ENCODE results near the gene MYRIP.

MYRIP gene

GRCh38 chr3:39892068-39892467 lies 82.7 kb downstream of the MYRIP start:
- no peak for TF ChIP-seq Cebpa-rat (IDR thresholded peaks at IDR 0.05)
- no peak overlapping the region for H3K4me3 ChIP-seq
- H3K27ac ChIP-seq: no peak overlapping the region
- H3K36me3 ChIP-seq: no peaks in the 10 kb centered on the region
- H3K27me3 ChIP-seq: no peaks in the 10 kb centered on the region
- no peak overlapping the region for H3K4me2 ChIP-seq
- no peaks in the 10 kb centered on the region for H3K4me1 ChIP-seq
- H3K9ac ChIP-seq: no peak overlapping the region
- H3K9me3 ChIP-seq: no peaks in the 10 kb centered on the region
- H4K20me1 ChIP-seq: no peaks in the 10 kb centered on the region

DNA sequence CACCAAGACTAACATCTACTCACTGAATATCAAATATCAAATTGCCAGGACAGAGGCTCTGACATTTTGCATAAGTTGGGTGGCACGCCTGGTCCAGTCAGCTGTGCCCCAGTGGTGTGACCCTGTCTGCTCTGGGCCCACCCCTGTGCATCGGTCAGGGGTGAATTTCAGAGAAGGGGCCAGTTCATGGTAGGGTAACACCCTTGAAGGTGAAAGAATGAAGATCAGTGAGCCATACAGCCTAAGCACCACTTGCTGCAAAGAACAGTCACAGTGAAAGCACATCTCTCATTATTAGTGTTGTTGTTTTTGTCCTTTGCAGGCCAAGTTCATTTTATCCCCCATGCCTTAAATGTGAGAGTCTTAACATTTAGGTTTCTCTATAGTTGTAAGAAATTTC lies 86.8 kb downstream of the MYRIP start:
- no peak for TF ChIP-seq Cebpa-rat (IDR thresholded peaks at IDR 0.05)
- H3K4me3 ChIP-seq: no peak overlapping the region
- no peaks in the 10 kb centered on the region for H3K9me3 ChIP-seq
- H3K36me3 ChIP-seq: no peaks in the 10 kb centered on the region
- no peaks in the 10 kb centered on the region for H4K20me1 ChIP-seq
- H3K4me1 ChIP-seq: no peaks in the 10 kb centered on the region
- no peak overlapping the region for H3K4me2 ChIP-seq
- H3K9ac ChIP-seq: no peak overlapping the region
- no peak overlapping the region for H3K27ac ChIP-seq
- no peaks in the 10 kb centered on the region for H3K27me3 ChIP-seq

DNA sequence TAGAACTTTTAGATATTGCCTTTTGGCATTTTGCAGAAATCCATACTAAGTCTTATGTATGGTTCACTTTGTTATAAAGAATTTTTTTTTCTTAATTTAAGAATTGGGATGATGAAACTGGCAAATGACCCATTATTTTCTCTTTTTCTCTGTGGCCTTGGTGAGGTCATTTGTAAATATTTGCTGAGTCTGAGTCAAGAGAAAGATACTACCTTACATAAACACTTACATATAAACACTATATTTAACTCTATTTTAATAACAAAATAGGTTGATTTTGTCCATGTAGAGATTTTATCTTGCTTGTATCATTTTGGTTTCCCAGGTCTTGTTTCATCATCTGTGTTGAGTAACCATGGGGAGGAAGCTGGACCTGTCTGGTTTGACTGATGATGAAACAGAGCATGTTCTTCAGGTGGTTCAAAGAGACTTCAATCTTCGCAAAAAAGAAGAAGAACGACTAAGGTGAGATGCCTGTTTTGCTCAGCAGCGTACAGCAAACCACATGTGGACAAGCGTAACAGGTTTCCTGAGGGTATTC lies 91.1 kb downstream of the MYRIP start:
- Histone ChIP-seq H3K27ac (no peak overlapping the region), H3K4me2 (no peak overlapping the region), H3K9ac (no peak overlapping the region), H3K27me3 (no peaks in the 10 kb centered on the region), H3K36me3 (no peaks in the 10 kb centered on the region), H3K4me1 (no peaks in the 10 kb centered on the region), H3K9me3 (no peaks in the 10 kb centered on the region), H4K20me1 (no peaks in the 10 kb centered on the region), H3K4me3 (no peak overlapping the region)
- TF ChIP-seq Cebpa-rat (IDR thresholded peaks at IDR 0.05): no peak

DNA sequence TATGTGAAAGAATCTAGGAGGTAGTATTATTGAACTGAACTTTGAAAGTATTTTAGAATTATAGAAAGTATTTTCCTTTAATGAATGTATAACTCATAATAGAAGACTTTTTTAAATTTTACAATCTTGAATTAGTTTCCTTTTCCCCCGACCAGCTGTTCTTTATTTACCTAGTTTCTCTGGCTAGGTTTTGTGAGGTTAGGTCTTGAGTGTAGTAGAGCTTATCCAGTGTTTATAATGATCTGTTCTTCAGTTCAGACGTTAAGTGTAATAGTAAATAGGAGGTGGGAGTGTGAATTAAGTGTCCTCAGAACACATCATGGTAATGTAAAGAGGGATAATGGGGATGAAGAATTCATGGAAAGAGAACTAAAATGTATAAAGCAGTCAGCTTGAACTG lies 93.8 kb downstream of the MYRIP start:
- Histone ChIP-seq H3K27me3 (no peaks in the 10 kb centered on the region), H4K20me1 (no peaks in the 10 kb centered on the region), H3K9ac (no peak overlapping the region), H3K9me3 (no peaks in the 10 kb centered on the region), H3K27ac (no peak overlapping the region), H3K4me3 (no peak overlapping the region), H3K36me3 (no peaks in the 10 kb centered on the region), H3K4me2 (no peak overlapping the region), H3K4me1 (no peaks in the 10 kb centered on the region)
- TF ChIP-seq Cebpa-rat (IDR thresholded peaks at IDR 0.05): no peak

DNA sequence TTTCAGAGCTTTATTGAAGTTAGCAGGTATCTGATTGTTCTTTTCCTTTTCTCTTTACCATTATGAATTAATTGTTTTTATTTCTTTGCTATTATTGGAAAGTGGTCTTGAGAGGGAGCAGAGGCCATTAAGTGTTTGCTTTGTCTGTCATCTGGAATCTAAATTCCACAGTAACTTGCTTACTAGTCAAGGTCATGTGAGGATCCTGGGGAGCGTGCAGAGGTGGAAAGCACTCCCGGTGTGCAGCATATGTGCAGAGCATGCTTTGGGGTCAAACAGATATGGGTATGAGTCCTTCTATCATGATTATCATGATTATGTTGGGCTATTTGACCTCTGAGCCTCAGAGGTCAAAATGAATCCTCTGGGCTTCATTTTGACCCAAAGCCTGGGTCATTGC lies 96.4 kb downstream of the MYRIP start:
- Histone ChIP-seq H3K9ac (no peak overlapping the region), H3K27me3 (no peaks in the 10 kb centered on the region), H4K20me1 (no peaks in the 10 kb centered on the region), H3K4me2 (no peak overlapping the region), H3K36me3 (no peaks in the 10 kb centered on the region), H3K9me3 (no peaks in the 10 kb centered on the region), H3K4me3 (no peak overlapping the region), H3K27ac (no peak overlapping the region), H3K4me1 (no peaks in the 10 kb centered on the region)
- no peak for TF ChIP-seq Cebpa-rat (IDR thresholded peaks at IDR 0.05)

DNA sequence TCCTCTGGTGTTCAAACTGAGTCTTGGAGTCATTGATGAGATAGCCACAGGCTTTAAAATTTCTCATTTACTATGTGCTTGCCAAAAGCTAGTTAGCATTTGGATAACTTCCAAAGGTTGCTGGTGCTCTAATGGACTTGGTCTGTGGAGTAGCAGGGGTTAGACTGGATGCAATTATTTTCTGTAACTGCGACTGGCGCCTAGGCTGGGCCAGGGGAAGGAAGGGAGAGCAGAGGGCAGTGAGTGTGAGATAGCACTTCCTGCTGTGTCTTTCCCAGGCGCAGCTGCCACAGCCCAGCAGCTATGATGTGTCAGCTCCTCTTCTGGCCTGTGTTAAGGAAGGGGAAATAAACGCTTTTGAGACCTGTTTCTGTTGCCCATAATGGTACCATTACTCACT lies 98.6 kb downstream of the MYRIP start:
- H3K4me2 ChIP-seq: no peak overlapping the region
- no peaks in the 10 kb centered on the region for H4K20me1 ChIP-seq
- TF ChIP-seq Cebpa-rat (IDR thresholded peaks at IDR 0.05): no peak
- H3K9ac ChIP-seq: no peak overlapping the region
- no peak overlapping the region for H3K4me3 ChIP-seq
- H3K9me3 ChIP-seq: no peaks in the 10 kb centered on the region
- H3K27me3 ChIP-seq: no peaks in the 10 kb centered on the region
- no peaks in the 10 kb centered on the region for H3K4me1 ChIP-seq
- H3K36me3 ChIP-seq: no peaks in the 10 kb centered on the region
- no peak overlapping the region for H3K27ac ChIP-seq

DNA sequence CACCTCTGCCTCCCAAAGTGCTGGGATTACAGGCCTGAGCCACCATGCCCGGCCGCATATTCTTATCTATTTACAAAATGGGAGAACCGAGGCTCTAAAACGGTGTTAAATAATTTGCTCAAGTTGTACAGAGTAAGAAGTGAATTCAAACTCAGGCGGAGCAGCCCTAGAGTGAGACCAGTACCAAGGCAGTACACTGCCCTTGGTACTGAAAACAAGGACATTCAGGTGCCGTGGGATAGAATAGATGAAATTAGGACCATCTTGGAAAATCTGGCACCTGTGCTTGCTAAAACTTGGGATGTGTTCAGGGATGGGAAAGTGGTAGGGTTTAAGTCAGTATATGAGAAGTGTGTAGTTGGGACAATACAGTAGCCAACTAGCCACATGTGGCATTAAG lies 100.7 kb downstream of the MYRIP start:
- H3K4me1 ChIP-seq: no peaks in the 10 kb centered on the region
- TF ChIP-seq Cebpa-rat (IDR thresholded peaks at IDR 0.05): no peak
- no peak overlapping the region for H3K27ac ChIP-seq
- H3K9ac ChIP-seq: no peak overlapping the region
- no peak overlapping the region for H3K4me3 ChIP-seq
- no peaks in the 10 kb centered on the region for H4K20me1 ChIP-seq
- H3K27me3 ChIP-seq: no peaks in the 10 kb centered on the region
- H3K36me3 ChIP-seq: no peaks in the 10 kb centered on the region
- no peak overlapping the region for H3K4me2 ChIP-seq
- H3K9me3 ChIP-seq: no peaks in the 10 kb centered on the region

DNA sequence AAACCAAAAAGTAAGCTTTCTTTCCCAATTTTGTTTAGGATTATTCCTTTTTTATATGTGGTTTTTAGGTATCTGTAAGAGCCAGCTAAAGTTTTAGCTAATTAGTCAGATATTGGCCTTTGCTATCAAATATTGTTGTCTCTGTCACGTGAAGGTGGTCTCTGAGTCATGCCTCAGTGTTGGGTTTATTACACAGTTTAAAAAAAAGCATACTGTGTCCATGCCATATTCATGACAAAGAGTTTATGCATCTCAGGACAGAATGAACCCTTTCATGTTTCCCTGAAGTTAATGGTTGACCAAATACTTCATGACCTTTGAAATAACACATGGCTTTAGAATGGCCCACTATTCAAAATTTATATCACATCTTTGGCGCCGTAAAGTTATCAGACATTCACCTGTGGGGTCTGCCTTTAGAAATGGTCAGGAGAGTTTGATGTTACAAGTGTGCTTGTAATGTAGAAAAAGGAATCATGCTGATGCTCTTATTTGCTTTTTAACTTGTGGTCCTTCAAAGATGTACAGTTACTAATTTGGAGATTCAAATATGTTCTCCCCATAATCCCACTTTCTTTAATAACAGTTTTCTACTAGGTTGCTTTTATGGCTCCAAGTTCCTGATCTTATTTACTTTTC lies 101.5 kb downstream of the MYRIP start:
- Histone ChIP-seq H3K4me3 (no peak overlapping the region), H3K9me3 (no peaks in the 10 kb centered on the region), H4K20me1 (no peaks in the 10 kb centered on the region), H3K4me1 (no peaks in the 10 kb centered on the region), H3K27ac (no peak overlapping the region), H3K27me3 (no peaks in the 10 kb centered on the region), H3K36me3 (no peaks in the 10 kb centered on the region), H3K4me2 (no peak overlapping the region), H3K9ac (no peak overlapping the region)
- no peak for TF ChIP-seq Cebpa-rat (IDR thresholded peaks at IDR 0.05)

GRCh38 chr3:39911465-39912309 lies 102.3 kb downstream of the MYRIP start:
- H3K9ac ChIP-seq: no peak overlapping the region
- H4K20me1 ChIP-seq: no peaks in the 10 kb centered on the region
- H3K4me3 ChIP-seq: no peak overlapping the region
- H3K9me3 ChIP-seq: no peaks in the 10 kb centered on the region
- H3K27ac ChIP-seq: no peak overlapping the region
- H3K27me3 ChIP-seq: no peaks in the 10 kb centered on the region
- no peaks in the 10 kb centered on the region for H3K36me3 ChIP-seq
- H3K4me1 ChIP-seq: no peaks in the 10 kb centered on the region
- no peak overlapping the region for H3K4me2 ChIP-seq
- no peak for TF ChIP-seq Cebpa-rat (IDR thresholded peaks at IDR 0.05)

DNA sequence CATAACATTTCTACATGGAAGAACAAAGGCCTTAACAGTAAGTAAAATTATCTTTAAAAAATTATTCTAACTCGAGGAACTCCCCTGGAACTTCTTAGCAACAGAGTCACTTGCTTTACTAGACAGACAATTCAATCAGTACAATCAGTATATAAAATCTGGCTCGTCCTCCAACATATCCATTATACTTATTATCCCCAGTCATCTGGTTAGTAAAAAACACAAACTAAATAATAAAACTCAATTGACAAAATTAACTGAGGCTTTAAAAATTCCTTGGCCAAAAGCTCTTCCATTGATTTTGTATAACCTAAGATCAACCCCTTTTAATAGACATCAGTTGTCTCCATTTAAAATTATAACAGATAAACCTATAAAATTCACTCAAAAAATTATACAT lies 105.6 kb downstream of the MYRIP start:
- no peaks in the 10 kb centered on the region for H3K9me3 ChIP-seq
- no peaks in the 10 kb centered on the region for H4K20me1 ChIP-seq
- H3K27ac ChIP-seq: no peak overlapping the region
- no peaks in the 10 kb centered on the region for H3K36me3 ChIP-seq
- no peaks in the 10 kb centered on the region for H3K4me1 ChIP-seq
- no peak for TF ChIP-seq Cebpa-rat (IDR thresholded peaks at IDR 0.05)
- H3K9ac ChIP-seq: no peak overlapping the region
- H3K27me3 ChIP-seq: no peaks in the 10 kb centered on the region
- H3K4me3 ChIP-seq: no peak overlapping the region
- no peak overlapping the region for H3K4me2 ChIP-seq
